ENCODE data around the gene SLC2A1.

SLC2A1 gene

DNA sequence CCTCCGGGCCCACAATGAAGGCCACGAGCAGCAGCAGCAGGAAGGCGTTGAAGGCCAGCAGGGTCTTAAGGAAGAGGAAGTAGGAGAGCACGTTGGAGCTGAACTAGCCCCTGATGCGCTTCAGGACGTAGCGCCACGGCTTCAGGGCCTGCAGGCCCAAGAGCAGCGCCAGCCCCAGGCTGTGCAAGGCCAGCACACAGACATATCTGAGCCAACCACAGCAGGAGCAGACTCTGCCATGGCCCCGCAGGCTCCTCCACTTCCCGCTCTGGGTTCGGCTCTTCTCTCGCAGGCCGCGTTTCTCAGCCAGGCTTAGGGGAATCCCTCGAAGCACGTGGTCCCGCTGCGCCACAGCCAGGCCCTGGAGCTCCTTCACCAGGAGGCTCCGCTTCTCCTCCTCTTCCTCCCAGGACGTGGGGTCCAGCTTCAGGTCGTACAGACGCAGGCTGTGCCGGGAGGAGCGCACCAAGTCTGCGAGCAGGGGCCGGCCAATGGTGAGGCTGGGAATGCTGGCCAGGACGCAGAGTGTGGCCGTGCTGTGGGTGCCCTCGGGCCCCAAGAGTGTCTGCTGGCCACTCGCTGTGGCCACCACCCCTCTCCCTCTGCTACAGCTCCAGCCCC is 70.5 kb downstream of the SLC2A1 start:
- DNase-seq = no peak

DNA sequence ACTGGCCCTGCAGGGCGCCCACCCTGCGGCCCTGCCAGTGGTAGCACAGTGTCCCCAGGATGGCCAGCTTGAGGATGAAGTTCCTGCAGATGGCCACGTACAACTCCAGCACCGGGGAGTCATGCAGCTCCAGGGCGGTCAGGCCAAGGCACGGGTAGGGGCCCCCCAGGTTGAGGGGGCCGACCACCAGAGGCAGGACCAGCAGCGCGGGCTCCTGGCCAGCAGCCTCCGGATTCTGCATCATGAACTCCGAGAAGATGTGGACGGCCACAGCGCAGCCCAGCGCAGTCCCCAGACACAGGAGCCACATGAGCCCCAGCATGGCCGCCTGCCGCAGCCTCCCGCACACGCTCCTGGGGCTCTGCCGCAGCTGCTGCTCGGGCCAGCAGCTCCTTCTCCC is 71.3 kb downstream of the SLC2A1 start:
- DNase-seq = no peak

DNA sequence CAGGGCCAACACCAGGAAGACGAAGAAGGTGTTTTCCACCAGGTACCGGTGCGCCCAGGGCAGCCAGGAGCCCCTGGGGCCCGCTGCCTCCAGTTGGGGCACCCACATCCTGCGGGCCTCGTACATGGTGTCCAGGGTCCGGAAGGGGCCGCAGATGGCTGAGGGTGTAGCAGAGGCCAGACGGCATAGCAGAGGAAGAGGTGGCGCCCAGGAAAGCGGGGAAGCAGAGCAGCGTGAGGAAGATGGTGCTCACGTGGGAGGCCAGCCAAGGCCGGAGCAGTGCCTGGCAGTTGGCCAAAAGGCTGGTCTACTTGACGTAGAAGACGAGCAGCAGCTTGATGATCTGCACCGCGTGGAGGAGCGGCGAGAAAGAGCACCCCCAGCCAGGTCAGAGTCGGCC is 71.9 kb downstream of the SLC2A1 start:
- peak; percentile 63 for DNase-seq

DNA sequence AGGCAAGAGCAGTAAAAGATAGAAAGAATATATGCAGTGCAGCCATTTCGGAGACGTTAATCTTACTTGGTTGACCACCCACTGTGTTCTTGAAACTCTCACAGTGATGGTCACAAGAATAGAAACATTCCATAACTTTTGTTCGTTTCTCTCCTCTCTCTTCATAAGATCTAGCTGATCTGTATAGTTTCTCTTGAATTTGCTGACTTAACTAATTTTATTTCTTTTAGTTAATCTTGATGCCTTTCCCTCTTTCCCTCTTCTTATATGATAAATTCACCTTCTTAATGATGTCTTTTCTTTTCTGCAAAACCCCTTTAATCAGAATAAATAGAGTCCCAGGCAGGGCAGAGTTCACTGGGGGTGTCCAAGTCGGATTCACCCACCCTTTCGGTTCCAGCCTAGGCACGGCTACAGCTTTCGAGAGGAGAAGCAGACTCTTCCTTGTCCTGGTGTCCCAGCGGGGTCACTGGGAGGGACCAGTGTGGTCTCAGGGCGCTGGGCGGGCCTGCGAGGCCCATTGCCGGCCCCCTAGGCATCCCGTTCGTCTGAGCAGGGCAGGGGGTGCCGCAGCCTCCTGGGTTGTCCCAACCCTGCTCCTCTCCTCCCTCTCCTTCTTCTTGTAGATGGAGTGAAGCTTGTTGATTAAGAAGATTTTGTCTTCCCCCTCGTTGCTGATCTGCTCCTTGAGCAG is 72.5 kb downstream of the SLC2A1 start:
- DNase-seq = no peak

DNA sequence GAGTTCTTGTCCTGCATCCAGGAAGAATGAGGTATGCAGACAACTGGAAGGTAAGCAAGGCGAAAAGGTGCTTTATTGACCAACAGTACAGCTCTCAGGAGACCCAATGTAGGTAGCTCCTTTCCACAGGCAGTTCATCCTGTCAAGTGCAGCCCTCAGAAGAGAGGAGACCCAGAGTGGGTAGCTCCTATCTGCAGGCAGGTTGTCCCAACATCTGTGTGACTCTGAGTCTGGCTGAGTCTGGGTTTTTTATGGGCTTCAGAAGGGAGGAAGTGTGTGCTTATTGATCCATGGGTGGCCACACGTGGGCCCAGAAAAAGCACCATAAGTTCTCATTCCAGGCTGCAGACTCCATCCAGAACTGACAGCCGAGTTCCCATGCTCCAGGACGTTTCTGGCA is 78.3 kb downstream of the SLC2A1 start:
- DNase-seq = no peak

DNA sequence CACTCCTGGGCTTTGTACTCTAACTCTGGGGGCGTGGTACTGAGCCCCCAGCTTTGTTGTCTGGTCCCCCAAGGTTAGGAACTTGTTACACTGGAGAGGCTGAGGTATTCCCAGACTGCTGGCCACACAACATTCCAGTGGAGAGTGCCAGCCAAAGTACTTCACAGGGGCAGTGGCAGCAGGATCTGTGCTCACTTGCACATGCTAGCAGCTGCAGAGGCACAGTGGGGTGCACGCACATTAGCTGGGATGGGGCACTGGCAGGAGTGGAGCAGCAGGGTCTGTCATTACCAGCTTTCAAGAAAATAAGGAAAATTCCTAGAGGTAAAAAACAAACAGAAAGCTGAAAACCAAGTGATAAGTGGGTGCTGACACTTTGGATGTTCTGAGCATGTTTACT is 81.3 kb downstream of the SLC2A1 start:
- no peak for DNase-seq

DNA sequence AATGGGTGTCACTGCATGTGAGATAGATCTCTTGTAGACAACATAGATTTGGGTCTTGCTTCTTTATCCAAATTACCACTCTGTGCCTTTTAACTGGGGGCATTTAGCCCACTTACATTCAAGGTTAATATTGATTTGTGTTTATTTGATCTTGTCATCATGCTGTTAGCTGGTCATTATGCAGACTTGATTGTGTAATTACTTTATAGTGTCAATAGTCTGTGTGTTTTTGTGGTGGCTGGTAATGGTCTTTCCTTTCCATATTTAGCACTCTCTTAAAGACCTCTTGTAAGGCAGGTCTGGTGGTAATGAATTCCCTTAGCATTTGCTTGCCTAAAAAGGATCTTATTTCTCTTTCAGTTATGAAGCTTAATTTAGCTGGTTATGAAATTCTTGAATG is 82.7 kb downstream of the SLC2A1 start:
- no peak for DNase-seq
